CD14-positive monocyte (primary cell): ENCODE measurements around the gene EXOC6B. TPM values are rescaled to one million over a fixed set of nuclear protein-coding genes. Genes with fewer than 3 reads are reported as not detected.

Experiments
- DNase-seq, 3 donors: peaks; one replicate each; pipeline ENCODE4 v3.0.0-alpha.2; 2011 to 2022
- H2AFZ ChIP-seq: 2 replicates; pipeline ENCODE4 v1.6.0; 2012; ENCODE audit warnings: mild to moderate bottlenecking, low read depth, low read length, inconsistent platforms; ENCODE audit not compliant: insufficient read depth, poor library complexity, severe bottlenecking
- H3K27ac ChIP-seq, 2 donors: 1 replicate in 1 of 2; 2 replicates in 1 of 2; pipeline ENCODE4 v1.5.1; 2012 to 2013; ENCODE audit warnings: low read length in 2 of 2, control low read depth in 1 of 2, inconsistent platforms in 1 of 2, low read depth in 1 of 2, mild to moderate bottlenecking in 1 of 2
- H3K27me3 ChIP-seq, 2 donors: one replicate each; pipeline versions ENCODE4 v1.6.0 to v1.6.1; 2011 to 2013; ENCODE audit warnings: low read length in 2 of 2; ENCODE audit not compliant: control insufficient read depth in 2 of 2, insufficient read depth in 2 of 2
- H3K36me3 ChIP-seq, 2 donors: replicated peaks in 1 of 2; 1 replicate in 1 of 2; 2 replicates in 1 of 2; pipeline versions ENCODE4 v1.5.1 to v1.6.1; 2012 to 2013; ENCODE audit warnings: low read length in 2 of 2, control low read depth in 1 of 2, inconsistent platforms in 1 of 2, mild to moderate bottlenecking in 1 of 2; ENCODE audit not compliant: insufficient read depth in 2 of 2, control insufficient read depth in 1 of 2
- H3K4me1 ChIP-seq, 2 donors: 1 replicate in 1 of 2; 2 replicates in 1 of 2; pipeline versions ENCODE4 v1.5.1 to v1.6.1; 2012 to 2013; ENCODE audit warnings: low read length in 2 of 2, control low read depth in 1 of 2, inconsistent platforms in 1 of 2, mild to moderate bottlenecking in 1 of 2, moderate library complexity in 1 of 2; ENCODE audit not compliant: insufficient read depth in 2 of 2, control insufficient read depth in 1 of 2
- H3K4me2 ChIP-seq: replicated peaks from 2 replicates; pipeline ENCODE3; 2012; ENCODE audit warnings: low read length, moderate library complexity, mild to moderate bottlenecking; ENCODE audit not compliant: poor library complexity, severe bottlenecking; ENCODE audit errors: extremely low read depth
- H3K4me3 ChIP-seq, 3 experiments: fragments of 200-600 bp in 1 of 3; sonication (generic) in 1 of 3; replicated peaks in 1 of 3; 1 replicate in 2 of 3; 2 replicates in 1 of 3; pipeline ENCODE4 v1.5.1; 2011 to 2013; ENCODE audit warnings: low read length in 3 of 3, mild to moderate bottlenecking in 3 of 3, control low read depth in 2 of 3, low read depth in 2 of 3, inconsistent platforms in 1 of 3, moderate library complexity in 1 of 3
- H3K79me2 ChIP-seq: 2 replicates; pipeline ENCODE4 v1.6.0; 2012; ENCODE audit warnings: mild to moderate bottlenecking, control low read depth, inconsistent platforms, low read length, moderate library complexity; ENCODE audit not compliant: insufficient read depth
- H3K9ac ChIP-seq: 2 replicates; pipeline ENCODE4 v1.6.0; 2017; ENCODE audit warnings: low read length, mild to moderate bottlenecking; ENCODE audit not compliant: insufficient read depth, poor library complexity, severe bottlenecking
- H3K9me3 ChIP-seq, 2 donors: replicated peaks in 1 of 2; 1 replicate in 1 of 2; 2 replicates in 1 of 2; pipeline versions ENCODE4 v1.5.1 to v1.6.1; 2012 to 2013; ENCODE audit warnings: low read length in 2 of 2, control low read depth in 1 of 2; ENCODE audit not compliant: control insufficient read depth in 1 of 2, insufficient read depth in 1 of 2
- H4K20me1 ChIP-seq: 2 replicates; pipeline ENCODE4 v1.6.0; 2012; ENCODE audit warnings: mild to moderate bottlenecking, low read length, control low read depth, moderate library complexity; ENCODE audit not compliant: insufficient read depth
- H3K27ac Mint-ChIP-seq, 7 donors: one replicate each; pipeline ENCODE4 v1.8.0; 2020; ENCODE audit warnings: mild to moderate bottlenecking in 7 of 7, mixed read lengths in 7 of 7, moderate library complexity in 6 of 7, inconsistent platforms in 2 of 7
- H3K27me3 Mint-ChIP-seq, 3 donors: one replicate each; pipeline ENCODE4 v1.8.0; 2021 to 2022; ENCODE audit warnings: low read depth in 3 of 3, mild to moderate bottlenecking in 3 of 3, mixed read lengths in 3 of 3, moderate library complexity in 3 of 3, inconsistent platforms in 1 of 3
- H3K36me3 Mint-ChIP-seq, 2 donors: one replicate each; pipeline ENCODE4 v1.8.0; 2020; ENCODE audit warnings: mixed read lengths in 2 of 2, inconsistent platforms in 1 of 2, mild to moderate bottlenecking in 1 of 2
- H3K4me1 Mint-ChIP-seq: one replicate; pipeline ENCODE4 v1.8.0; 2020; ENCODE audit warnings: mild to moderate bottlenecking, mixed read lengths
- H3K4me3 Mint-ChIP-seq, 2 donors: one replicate each; pipeline ENCODE4 v1.8.0; 2020; ENCODE audit warnings: mild to moderate bottlenecking in 2 of 2, mixed read lengths in 2 of 2, moderate library complexity in 1 of 2
- H3K9me3 Mint-ChIP-seq, 7 donors: one replicate each; pipeline ENCODE4 v1.8.0; 2020 to 2022; ENCODE audit warnings: mixed read lengths in 7 of 7, mild to moderate bottlenecking in 6 of 7, moderate library complexity in 6 of 7, inconsistent platforms in 2 of 7
- CTCF ChIP-seq: fragments of 200-600 bp; IDR thresholded peaks from one replicate; pipeline ENCODE4 v1.8.0; 2022; ENCODE audit warnings: antibody characterized with exemption, mild to moderate bottlenecking
- WGBS: methylation state at CpG from one replicate; pipeline ENCODE4 v1.1.5; 2013; ENCODE audit warnings: missing lambda C conversion rate; ENCODE audit not compliant: insufficient coverage; 5-methylcytosine and 5-hydroxymethylcytosine counted together
- intact Hi-C, 2 donors: fragments of 100-400 bp; cut with micrococcal nuclease; formaldehyde crosslinking; loops; one replicate each; pipeline versions ENCODE4 v1.15.0 to v1.15.1; 2023
- polyA plus RNA-seq, 3 donors: library from polyadenylated mRNA; depleted of rRNA in 1 of 3; unstranded in 2 of 3; stranded (reverse) in 1 of 3; fragments of 300-500 nt in 2 of 3; fragments of >200 nt in 1 of 3; fragmentation: Illumina TruSeq in 2 of 3; gene quantifications; 1 replicate in 2 of 3; 2 replicates in 1 of 3; pipeline ENCODE4 v1.2.3, GENCODE V29; 2012 to 2021

Gene EXOC6B
- polyA plus RNA-seq, 3 donors = 1.8 to 2.8 (median 2.1) TPM

- peaks cover 0 to 3% of the 10 kb centered on the region in 2 donors for H3K36me3 Mint-ChIP-seq
- no peak overlapping the region for H3K27ac Mint-ChIP-seq
- Histone ChIP-seq H2AFZ (no peak overlapping the region), H3K27ac (no peak overlapping the region), H3K9ac (no peak overlapping the region), H3K4me2 (no peak overlapping the region), H3K27me3 (no peaks in the 10 kb centered on the region), H3K36me3 (no peaks in the 10 kb centered on the region), H3K4me1 (no peaks in the 10 kb centered on the region), H3K9me3 (peaks cover 4 to 12% of the 10 kb centered on the region in 2 donors), H3K4me3 (no peak overlapping the region), H4K20me1 (no peaks in the 10 kb centered on the region), H3K79me2 (no peaks in the 10 kb centered on the region)
- H3K27me3 Mint-ChIP-seq = peaks cover 0 to 1% (median 0%) of the 10 kb centered on the region in 3 donors
- TF ChIP-seq CTCF = no peak
- H3K4me1 Mint-ChIP-seq = no peaks in the 10 kb centered on the region
- H3K4me3 Mint-ChIP-seq = no peak overlapping the region
- intact Hi-C loops = no loop called here
- no CpG with 5 or more reads among the region's 5 CpGs for WGBS
- no peak for DNase-seq
- peaks cover 3 to 14% (median 7%) of the 10 kb centered on the region in 7 donors for H3K9me3 Mint-ChIP-seq
Measured at GRCh38 chr2:72367530-72368225, 458.2 kb downstream of the EXOC6B start.

- H3K4me2 ChIP-seq = no peak overlapping the region
- peaks cover 0 to 9% of the 10 kb centered on the region in 2 donors for H3K9me3 ChIP-seq
- intact Hi-C loops = no loop called here
- no peak overlapping the region for H3K27ac ChIP-seq
- H2AFZ ChIP-seq = no peak overlapping the region
- no peaks in the 10 kb centered on the region for H4K20me1 ChIP-seq
- H3K79me2 ChIP-seq = no peaks in the 10 kb centered on the region
- peaks cover 0 to 10% (median 4%) of the 10 kb centered on the region in 7 donors for H3K9me3 Mint-ChIP-seq
- no peak overlapping the region for H3K27ac Mint-ChIP-seq
- no peak for DNase-seq
- no peaks in the 10 kb centered on the region for H3K4me1 ChIP-seq
- H3K4me3 ChIP-seq = no peak overlapping the region
- H3K4me3 Mint-ChIP-seq = no peak overlapping the region
- H3K36me3 ChIP-seq = no peaks in the 10 kb centered on the region
- no peaks in the 10 kb centered on the region for H3K27me3 Mint-ChIP-seq
- peaks cover 0 to 3% of the 10 kb centered on the region in 2 donors for H3K36me3 Mint-ChIP-seq
- no peak for TF ChIP-seq CTCF
- no peak overlapping the region for H3K9ac ChIP-seq
- H3K4me1 Mint-ChIP-seq = no peaks in the 10 kb centered on the region
- no peaks in the 10 kb centered on the region for H3K27me3 ChIP-seq
Measured at GRCh38 chr2:72363406-72363805, 462.4 kb downstream of the EXOC6B start.
